HepG2 (cell line): ENCODE results near the gene VIT. TPM values are rescaled to one million over a fixed set of nuclear protein-coding genes. Genes with fewer than 3 reads are reported as not detected.
A peak's percentile ranks its signal among the peaks of the same experiment; 100 is the strongest.

ENCODE experiments used
- ATF7-NPFF ChIP-seq: sonication (generic); formaldehyde crosslinking; IDR thresholded peaks from 2 replicates; pipeline ENCODE4 v1.8.1; 2023; ENCODE audit warnings: mild to moderate bottlenecking, low read depth, missing genetic modification reagents, moderate library complexity
- DNMT3B ChIP-seq: conservative IDR thresholded peaks from 2 replicates; pipeline ENCODE4 v1.6.1; 2016; ENCODE audit warnings: missing biosample characterization, control low read depth
- FOXK2 ChIP-seq: fragments of 450-650 bp; IDR thresholded peaks from 2 replicates; pipeline ENCODE4 v1.6.1; 2016
- HIC2 ChIP-seq: sonication (generic); formaldehyde crosslinking; IDR thresholded peaks from 2 replicates; pipeline ENCODE4 v1.9.0; 2022; ENCODE audit warnings: low read depth, missing genetic modification reagents
- LCORL ChIP-seq, 2 experiments: fragments of 450-650 bp in 1 of 2; sonication (generic) in 1 of 2; formaldehyde crosslinking in 1 of 2; IDR thresholded peaks; 2 replicates each; pipeline versions ENCODE4 v1.5.0 to v1.6.1; 2017 to 2020; ENCODE audit warnings: antibody characterized with exemption in 1 of 2, missing genetic modification reagents in 1 of 2
- MAZ ChIP-seq, 2 experiments: sonication (generic) in 1 of 2; formaldehyde crosslinking in 1 of 2; IDR thresholded peaks; 2 replicates each; pipeline versions ENCODE4 v1.5.0 to v1.6.1; 2012 to 2020; ENCODE audit warnings: low read depth in 2 of 2, mild to moderate bottlenecking in 2 of 2, borderline replicate concordance in 1 of 2, improper control_type of control experiment in 1 of 2, low read length in 1 of 2, missing genetic modification reagents in 1 of 2, moderate library complexity in 1 of 2
- MEIS1 ChIP-seq: sonication (generic); formaldehyde crosslinking; IDR thresholded peaks from 2 replicates; pipeline ENCODE4 v1.9.0; 2021; ENCODE audit warnings: mild to moderate bottlenecking, missing genetic modification reagents, moderate library complexity, borderline replicate concordance
- MIER3 ChIP-seq: IDR thresholded peaks from 2 replicates; pipeline ENCODE4 v1.6.1; 2016; ENCODE audit warnings: missing compliant biosample characterization, borderline replicate concordance
- MTF2 ChIP-seq: sonication (generic); formaldehyde crosslinking; IDR thresholded peaks from 2 replicates; pipeline ENCODE4 v1.5.0; 2020; ENCODE audit warnings: missing genetic modification reagents, borderline replicate concordance
- NCOA2 ChIP-seq: sonication (generic); formaldehyde crosslinking; IDR thresholded peaks from 2 replicates; pipeline ENCODE4 v1.8.0; 2022; ENCODE audit warnings: inconsistent platforms
- NCOR1 ChIP-seq: fragments of 200-600 bp; sonication (generic); IDR thresholded peaks from 2 replicates; pipeline ENCODE4 v1.7.0; 2017; ENCODE audit warnings: antibody characterized with exemption, low read length, borderline replicate concordance
- PBX2 ChIP-seq: IDR thresholded peaks from 2 replicates; pipeline ENCODE4 v1.6.1; 2016; ENCODE audit warnings: control low read depth
- PBX3 ChIP-seq: sonication (generic); formaldehyde crosslinking; IDR thresholded peaks from 2 replicates; pipeline ENCODE4 v1.8.1; 2023; ENCODE audit warnings: missing genetic modification reagents, inconsistent platforms, borderline replicate concordance
- POLR2G ChIP-seq: fragments of 200-400 bp; formaldehyde crosslinking; IDR thresholded peaks from 2 replicates; pipeline ENCODE4 v1.6.1; 2018; ENCODE audit warnings: mild to moderate bottlenecking, low read depth, low read length, moderate library complexity
- SOX6 ChIP-seq, 2 experiments: fragments of 450-650 bp in 1 of 2; sonication (generic) in 1 of 2; formaldehyde crosslinking in 1 of 2; IDR thresholded peaks; 2 replicates each; pipeline versions ENCODE4 v1.4.0 to v1.6.1; 2017 to 2020; ENCODE audit warnings: antibody characterized with exemption in 1 of 2, mild to moderate bottlenecking in 1 of 2, missing genetic modification reagents in 1 of 2
- TBX2 ChIP-seq: sonication (generic); formaldehyde crosslinking; IDR thresholded peaks from 2 replicates; pipeline ENCODE4 v1.5.0; 2020; ENCODE audit warnings: missing genetic modification reagents, mild to moderate bottlenecking, borderline replicate concordance
- TCF7L2 ChIP-seq: IDR thresholded peaks from 2 replicates; pipeline ENCODE4 v1.6.1; 2011; ENCODE audit warnings: mild to moderate bottlenecking, low read depth, low read length, moderate library complexity
- ZNF264 ChIP-seq: sonication (generic); formaldehyde crosslinking; IDR thresholded peaks from 2 replicates; pipeline ENCODE4 v1.4.0; 2020; ENCODE audit warnings: missing genetic modification reagents
- ZNF331 ChIP-seq: sonication (generic); formaldehyde crosslinking; IDR thresholded peaks from 2 replicates; pipeline ENCODE4 v1.4.0; 2020; ENCODE audit warnings: missing genetic modification reagents
- ZNF552 ChIP-seq: sonication (generic); formaldehyde crosslinking; IDR thresholded peaks from 2 replicates; pipeline ENCODE4 v1.9.0; 2022; ENCODE audit warnings: missing genetic modification reagents, mild to moderate bottlenecking, borderline replicate concordance
- ZNF577 ChIP-seq: sonication (generic); formaldehyde crosslinking; IDR thresholded peaks from 2 replicates; pipeline ENCODE4 v1.4.0; 2020; ENCODE audit warnings: mild to moderate bottlenecking, low read depth, missing genetic modification reagents, borderline replicate concordance
- polyA plus RNA-seq, 8 experiments: library from polyadenylated mRNA; depleted of rRNA in 3 of 8; stranded (reverse) in 7 of 8; unstranded in 1 of 8; fragments of >200 nt; fragmentation: Illumina TruSeq in 4 of 8; extraction: Trizol in 4 of 8; gene quantifications; 2 replicates each; pipeline versions ENCODE4 v1.2.1 to v1.2.3, GENCODE V29; 2011 to 2016; ENCODE audit warnings: low read depth in 4 of 8, missing spikeins in 1 of 8, mixed read lengths in 1 of 8; ENCODE audit not compliant: insufficient read depth in 1 of 8
- total RNA-seq, 5 experiments: library from RNA; depleted of rRNA; stranded (reverse); fragments of >200 nt; fragmentation: Illumina TruSeq; extraction: Trizol; gene quantifications; 2 replicates each; pipeline ENCODE4 v1.2.3, GENCODE V29; 2016; ENCODE audit warnings: low read depth in 1 of 5
- TF ChIP-seq, protein P1 (sequence below): sonication (generic); formaldehyde crosslinking; IDR thresholded peaks from 2 replicates; pipeline ENCODE4 v1.4.0; 2020; ENCODE audit warnings: low read depth, mild to moderate bottlenecking, missing genetic modification reagents

VIT gene
- total and polyA plus RNA-seq, 2 of the 13 experiments (the other 11 are each of a cell fraction or from before 2014, with no cell fraction given) = not detected

GRCh38 chr2:36858551-36859365 is 162.3 kb downstream of the VIT start (continued):
- TF ChIP-seq, protein P1, sequence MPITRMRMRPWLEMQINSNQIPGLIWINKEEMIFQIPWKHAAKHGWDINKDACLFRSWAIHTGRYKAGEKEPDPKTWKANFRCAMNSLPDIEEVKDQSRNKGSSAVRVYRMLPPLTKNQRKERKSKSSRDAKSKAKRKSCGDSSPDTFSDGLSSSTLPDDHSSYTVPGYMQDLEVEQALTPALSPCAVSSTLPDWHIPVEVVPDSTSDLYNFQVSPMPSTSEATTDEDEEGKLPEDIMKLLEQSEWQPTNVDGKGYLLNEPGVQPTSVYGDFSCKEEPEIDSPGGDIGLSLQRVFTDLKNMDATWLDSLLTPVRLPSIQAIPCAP = no peak
- no peak for TF ChIP-seq ZNF264 (CRISPR knock-in tag)
- TF ChIP-seq FOXK2 = peak; percentile 15; the same call in 1 of the 2 replicates
- no peak for TF ChIP-seq ZNF331 (CRISPR knock-in tag)
- TF ChIP-seq PBX3 = no peak
- TF ChIP-seq NCOA2 (CRISPR knock-in tag) = no peak
- TF ChIP-seq TBX2 = peak; percentile 14; the same call in 1 of the 2 replicates
- TF ChIP-seq DNMT3B = no peak
- peak; percentile 84; the same call in 1 of the 2 replicates for TF ChIP-seq MEIS1 (CRISPR knock-in tag)
- TF ChIP-seq ZNF552 = no peak
- TF ChIP-seq LCORL (IDR thresholded peaks at IDR 0.05) = no peak
- TF ChIP-seq LCORL (CRISPR knock-in tag; IDR thresholded peaks at IDR 0.05) = 0 out of 2 replicates have a peak, but pooled peaks have one; percentile 11
- TF ChIP-seq PBX2 = peak; percentile 69
- TF ChIP-seq NCOR1 = peak; percentile 62; the same call in 1 of the 2 replicates
- TF ChIP-seq MIER3 (CRISPR knock-in tag) = 0 out of 2 replicates have a peak, but pooled peaks have one; percentile 0
- TF ChIP-seq MAZ (IDR thresholded peaks at IDR 0.05; ENCODE audit: borderline replicate concordance, low read depth, low read length) = no peak
- no peak for TF ChIP-seq MAZ (CRISPR knock-in tag; IDR thresholded peaks at IDR 0.05; ENCODE audit: low read depth)
- peak; percentile 57 for TF ChIP-seq TCF7L2
- no peak for TF ChIP-seq ATF7-NPFF (CRISPR knock-in tag)
- TF ChIP-seq ZNF577 = no peak
- no peak for TF ChIP-seq HIC2
- 0 out of 2 replicates have a peak, but pooled peaks have one; percentile 36 for TF ChIP-seq POLR2G
- no peak for TF ChIP-seq MTF2 (CRISPR knock-in tag)
- no peak for TF ChIP-seq SOX6 (IDR thresholded peaks at IDR 0.05)
- peak; percentile 49; the same call in 1 of the 2 replicates for TF ChIP-seq SOX6 (CRISPR knock-in tag; IDR thresholded peaks at IDR 0.05)
